ENCODE data around the gene PDE10A.
"Not testable (repeated sequence)": the region's sequence is repeated elsewhere in the genome, so short reads cannot be mapped to it uniquely, and the experiment has no call there.

DNA sequence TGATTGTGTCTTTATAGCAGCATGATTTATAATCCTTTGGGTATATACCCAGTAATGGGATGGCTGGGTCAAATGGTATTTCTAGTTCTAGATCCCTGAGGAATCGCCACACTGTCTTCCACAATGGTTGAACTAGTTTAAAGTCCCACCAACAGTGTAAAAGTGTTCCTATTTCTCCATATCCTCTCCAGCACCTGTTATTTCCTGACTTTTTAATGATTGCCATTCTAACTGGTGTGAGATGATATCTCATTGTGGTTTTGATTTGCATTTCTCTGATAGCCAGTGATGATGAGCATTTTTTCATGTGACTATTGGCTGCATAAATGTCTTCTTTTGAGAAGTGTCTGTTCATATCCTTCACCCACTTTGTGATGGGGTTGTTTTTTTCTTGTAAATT, 54.5 kb downstream of the PDE10A start:
- TF ChIP-seq POLR2A, POLR2AphosphoS5 (IDR thresholded peaks at IDR 0.05): not testable (repeated sequence)
- TF ChIP-seq, protein P1, sequence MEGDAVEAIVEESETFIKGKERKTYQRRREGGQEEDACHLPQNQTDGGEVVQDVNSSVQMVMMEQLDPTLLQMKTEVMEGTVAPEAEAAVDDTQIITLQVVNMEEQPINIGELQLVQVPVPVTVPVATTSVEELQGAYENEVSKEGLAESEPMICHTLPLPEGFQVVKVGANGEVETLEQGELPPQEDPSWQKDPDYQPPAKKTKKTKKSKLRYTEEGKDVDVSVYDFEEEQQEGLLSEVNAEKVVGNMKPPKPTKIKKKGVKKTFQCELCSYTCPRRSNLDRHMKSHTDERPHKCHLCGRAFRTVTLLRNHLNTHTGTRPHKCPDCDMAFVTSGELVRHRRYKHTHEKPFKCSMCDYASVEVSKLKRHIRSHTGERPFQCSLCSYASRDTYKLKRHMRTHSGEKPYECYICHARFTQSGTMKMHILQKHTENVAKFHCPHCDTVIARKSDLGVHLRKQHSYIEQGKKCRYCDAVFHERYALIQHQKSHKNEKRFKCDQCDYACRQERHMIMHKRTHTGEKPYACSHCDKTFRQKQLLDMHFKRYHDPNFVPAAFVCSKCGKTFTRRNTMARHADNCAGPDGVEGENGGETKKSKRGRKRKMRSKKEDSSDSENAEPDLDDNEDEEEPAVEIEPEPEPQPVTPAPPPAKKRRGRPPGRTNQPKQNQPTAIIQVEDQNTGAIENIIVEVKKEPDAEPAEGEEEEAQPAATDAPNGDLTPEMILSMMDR (IDR thresholded peaks at IDR 0.05) = not testable (repeated sequence)
